Gastrocnemius medialis (tissue), 4 donors: ENCODE measurements around the gene SGCD. TPM values are rescaled to one million over a fixed set of nuclear protein-coding genes. Genes with fewer than 3 reads are reported as not detected.

Experiments
- ATAC-seq, 2 donors: fragments of 150-250 bp; one replicate each; pipeline ENCODE4 v1.9.1; 2016
- DNase-seq, 2 donors: peaks; one replicate each; pipeline ENCODE4 v3.0.0-alpha.2; 2019
- H3K27ac ChIP-seq, 4 donors: fragments of 200-600 bp; sonication (generic); 1 replicate in 1 of 4; 2 replicates in 3 of 4; pipeline ENCODE4 v1.5.1; 2016 to 2018; ENCODE audit warnings: mild to moderate bottlenecking in 2 of 4, moderate library complexity in 1 of 4
- H3K27me3 ChIP-seq, 3 donors: fragments of 200-600 bp; sonication (generic) in 2 of 3; 1 replicate in 1 of 3; 2 replicates in 2 of 3; pipeline versions ENCODE4 v1.5.1 to v1.6.0; 2016 to 2019; ENCODE audit warnings: mild to moderate bottlenecking in 1 of 3, moderate library complexity in 1 of 3
- H3K36me3 ChIP-seq, 2 donors: fragments of 200-600 bp; sonication (generic) in 1 of 2; one replicate each; pipeline ENCODE4 v1.5.1; 2017 to 2018
- H3K4me1 ChIP-seq, 2 donors: fragments of 200-600 bp; sonication (generic) in 1 of 2; one replicate each; pipeline ENCODE4 v1.5.1; 2016 to 2017; ENCODE audit warnings: mild to moderate bottlenecking in 2 of 2
- H3K4me3 ChIP-seq, 4 donors: fragments of 200-600 bp; sonication (generic) in 3 of 4; 1 replicate in 1 of 4; 2 replicates in 3 of 4; pipeline ENCODE4 v1.5.1; 2016 to 2019; ENCODE audit warnings: mild to moderate bottlenecking in 2 of 4
- H3K9me3 ChIP-seq, 3 donors: fragments of 200-600 bp; sonication (generic) in 2 of 3; 1 replicate in 1 of 3; 2 replicates in 2 of 3; pipeline ENCODE4 v1.5.1; 2016 to 2019
- CTCF ChIP-seq, 5 experiments: fragments of 450-650 bp in 3 of 5; fragments of 200-600 bp in 2 of 5; sonication (generic) in 2 of 5; IDR thresholded peaks in 4 of 5; conservative IDR thresholded peaks in 1 of 5; 1 replicate in 4 of 5; 2 replicates in 1 of 5; pipeline ENCODE4 v1.5.1; 2016 to 2019; ENCODE audit warnings: antibody characterized with exemption in 5 of 5, mild to moderate bottlenecking in 3 of 5, moderate library complexity in 3 of 5
- POLR2A ChIP-seq, 2 donors: fragments of 450-650 bp; IDR thresholded peaks; one replicate each; pipeline ENCODE4 v1.6.1; 2017; ENCODE audit warnings: antibody characterized with exemption in 2 of 2, mild to moderate bottlenecking in 2 of 2, moderate library complexity in 2 of 2
- in situ Hi-C, 4 donors: fragments of 200-750 bp; cut with MboI; loops; one replicate each; pipeline versions ENCODE4 v1.15.0 to v1.8.0; 2017; ENCODE audit warnings: low sequenced_read_pairs in 4 of 4
- intact Hi-C: fragments of 100-400 bp; cut with DNase I; formaldehyde crosslinking; loops from one replicate; pipeline ENCODE4 v1.15.1; 2023; ENCODE audit warnings: low total_unique reads
- total RNA-seq, 4 donors: library from RNA; depleted of rRNA; stranded (reverse); fragments of >200 nt; gene quantifications; one replicate each; pipeline versions ENCODE4 v1.1.0 to v1.2.3, GENCODE V29; 2016

The SGCD gene
- total RNA-seq, 4 donors from 2014 or later = 8.2 to 53.5 (median 35.8) TPM

- intact Hi-C loops (no loop called here), in situ Hi-C loops (no loop called here)
- Histone ChIP-seq H3K4me1 (peaks cover 12 to 19% of the 10 kb centered on the region in 2 donors), H3K4me3 (no peak overlapping the region), H3K27ac (no peak overlapping the region), H3K27me3 (no peaks in the 10 kb centered on the region), H3K9me3 (no peaks in the 10 kb centered on the region), H3K36me3 (no peaks in the 10 kb centered on the region)
- no peak for ATAC-seq
- TF ChIP-seq POLR2A (IDR thresholded peaks at IDR 0.05) (no peak), CTCF (IDR thresholded peaks at IDR 0.05 in 4 of 5, conservative IDR thresholded peaks at IDR 0.05 in 1 of 5) (no peak)
- DNase-seq = no peak
These were observed 92.7 kb downstream of the SGCD start for GRCh38 chr5:156419661-156420060.

GRCh38 chr5:156420665-156421064, 93.7 kb downstream of the SGCD start:
- peak in 1 of 2 donors; percentile 73 for ATAC-seq
- in situ Hi-C loops = no loop called here
- Histone ChIP-seq H3K27me3 (no peaks in the 10 kb centered on the region), H3K9me3 (no peaks in the 10 kb centered on the region), H3K36me3 (no peaks in the 10 kb centered on the region), H3K4me3 (no peak overlapping the region), H3K27ac (peak overlapping the region in 2 of 4 donors; percentile 24 to 35), H3K4me1 (peaks cover 12 to 17% of the 10 kb centered on the region in 2 donors)
- TF ChIP-seq POLR2A (IDR thresholded peaks at IDR 0.05) (no peak), CTCF (IDR thresholded peaks at IDR 0.05 in 4 of 5, conservative IDR thresholded peaks at IDR 0.05 in 1 of 5) (no peak)
- intact Hi-C loops = no loop called here
- DNase-seq = no peak

GRCh38 chr5:156421798-156422197, 94.8 kb downstream of the SGCD start:
- no peaks in the 10 kb centered on the region for H3K9me3 ChIP-seq
- in situ Hi-C loops = no loop called here
- DNase-seq = no peak
- TF ChIP-seq POLR2A (IDR thresholded peaks at IDR 0.05) (no peak), CTCF (IDR thresholded peaks at IDR 0.05 in 4 of 5, conservative IDR thresholded peaks at IDR 0.05 in 1 of 5) (no peak)
- peaks cover 12 to 13% of the 10 kb centered on the region in 2 donors for H3K4me1 ChIP-seq
- intact Hi-C loops = no loop called here
- no peak overlapping the region for H3K4me3 ChIP-seq
- H3K36me3 ChIP-seq = no peaks in the 10 kb centered on the region
- H3K27me3 ChIP-seq = no peaks in the 10 kb centered on the region
- ATAC-seq = no peak
- peak overlapping the region in 1 of 4 donors; percentile 35 for H3K27ac ChIP-seq

- H3K4me1 ChIP-seq = peaks cover 0 to 4% of the 10 kb centered on the region in 2 donors
- no peak overlapping the region for H3K4me3 ChIP-seq
- H3K27me3 ChIP-seq = no peaks in the 10 kb centered on the region
- ATAC-seq = no peak
- in situ Hi-C loops (no loop called here), intact Hi-C loops (no loop called here)
- TF ChIP-seq CTCF (IDR thresholded peaks at IDR 0.05 in 4 of 5, conservative IDR thresholded peaks at IDR 0.05 in 1 of 5) (no peak), POLR2A (IDR thresholded peaks at IDR 0.05) (no peak)
- no peak for DNase-seq
- H3K36me3 ChIP-seq = no peaks in the 10 kb centered on the region
- no peaks in the 10 kb centered on the region for H3K9me3 ChIP-seq
- H3K27ac ChIP-seq = no peak overlapping the region
These were observed 96.6 kb downstream of the SGCD start for GRCh38 chr5:156423597-156423996.

GRCh38 chr5:156427315-156427714, 100.4 kb downstream of the SGCD start:
- TF ChIP-seq POLR2A (IDR thresholded peaks at IDR 0.05) = no peak
- no peak for TF ChIP-seq CTCF (IDR thresholded peaks at IDR 0.05 in 4 of 5, conservative IDR thresholded peaks at IDR 0.05 in 1 of 5)
- Histone ChIP-seq H3K9me3 (no peaks in the 10 kb centered on the region), H3K4me3 (no peak overlapping the region), H3K27ac (no peak overlapping the region), H3K36me3 (no peaks in the 10 kb centered on the region), H3K27me3 (no peaks in the 10 kb centered on the region), H3K4me1 (peaks cover 5 to 22% of the 10 kb centered on the region in 2 donors)
- intact Hi-C loops (no loop called here), in situ Hi-C loops (no loop called here)
- DNase-seq = no peak
- no peak for ATAC-seq
